GM18507 (cell line): ENCODE measurements around the gene NDUFAF5.
A peak's percentile ranks its signal among the peaks of the same experiment; 100 is the strongest.

Experiments
- DNase-seq: peaks from one replicate; pipeline ENCODE4 v3.0.0; 2011; ENCODE audit warnings: low read depth; ENCODE audit not compliant: insufficient read length; ENCODE audit errors: extremely low spot score
- FAIRE-seq: peaks from 2 replicates; lab custom pipeline; 2011; peaks lifted over from hg19 to GRCh38; lab: Jason Lieb, UNC

NDUFAF5 gene

GRCh38 chr20:13772529-13772928 is 12.3 kb upstream of the NDUFAF5 start:
- no peak for FAIRE-seq
- DNase-seq = no peak

- DNase-seq (no peak), FAIRE-seq (peak; percentile 5)
These were observed 9.0 kb upstream of the NDUFAF5 start for GRCh38 chr20:13775867-13776266.

- FAIRE-seq (no peak), DNase-seq (no peak)
These were observed 7.6 kb upstream of the NDUFAF5 start for GRCh38 chr20:13777171-13777601.

GRCh38 chr20:13778827-13779226 is 6.0 kb upstream of the NDUFAF5 start:
- DNase-seq (no peak), FAIRE-seq (no peak)

- FAIRE-seq = no peak
These were observed 1.3 kb upstream of the NDUFAF5 start for GRCh38 chr20:13783528-13783927.

GRCh38 chr20:13784271-13784892 is 446 bp upstream of the NDUFAF5 start:
- DNase-seq = no peak
- FAIRE-seq = no peak

More at GRCh38 chr20:13783528-13783927, 1.3 kb upstream of the NDUFAF5 start:
- no peak for DNase-seq

- FAIRE-seq (no peak), DNase-seq (no peak)
These were observed 1.5 kb downstream of the NDUFAF5 start for GRCh38 chr20:13786143-13786828.

GRCh38 chr20:13788167-13788834 is 3.5 kb downstream of the NDUFAF5 start:
- FAIRE-seq (peak; percentile 65), DNase-seq (no peak)

GRCh38 chr20:13790708-13791107 is 5.9 kb downstream of the NDUFAF5 start:
- DNase-seq (no peak), FAIRE-seq (no peak)

GRCh38 chr20:13791540-13792459 is 7.0 kb downstream of the NDUFAF5 start:
- DNase-seq (no peak), FAIRE-seq (no peak)

GRCh38 chr20:13793001-13793400 is 8.2 kb downstream of the NDUFAF5 start:
- FAIRE-seq (no peak), DNase-seq (no peak)

- DNase-seq (no peak), FAIRE-seq (no peak)
These were observed 9.8 kb downstream of the NDUFAF5 start for GRCh38 chr20:13794667-13795066.

GRCh38 chr20:13799040-13799439 is 14.2 kb downstream of the NDUFAF5 start:
- DNase-seq = no peak
- no peak for FAIRE-seq

- DNase-seq (no peak), FAIRE-seq (no peak)
These were observed 15.1 kb downstream of the NDUFAF5 start for GRCh38 chr20:13799974-13800373.

- DNase-seq (no peak), FAIRE-seq (no peak)
These were observed 15.9 kb downstream of the NDUFAF5 start for GRCh38 chr20:13800728-13801134.

- FAIRE-seq = no peak
These were observed 24.5 kb downstream of the NDUFAF5 start for GRCh38 chr20:13809373-13809772.

GRCh38 chr20:13809855-13810254 is 25.0 kb downstream of the NDUFAF5 start:
- no peak for FAIRE-seq
- DNase-seq = no peak

More at GRCh38 chr20:13809373-13809772, 24.5 kb downstream of the NDUFAF5 start:
- DNase-seq = no peak

GRCh38 chr20:13810446-13810845 is 25.6 kb downstream of the NDUFAF5 start:
- DNase-seq (no peak), FAIRE-seq (no peak)

GRCh38 chr20:13813910-13814309 is 29.1 kb downstream of the NDUFAF5 start:
- DNase-seq (no peak), FAIRE-seq (no peak)

- FAIRE-seq (no peak), DNase-seq (no peak)
These were observed 29.8 kb downstream of the NDUFAF5 start for GRCh38 chr20:13814672-13815071.
